HEK293 (cell line): ENCODE results near the gene SLC8A2.
A peak's percentile ranks its signal among the peaks of the same experiment; 100 is the strongest.

Experiments
- AEBP2 ChIP-seq: fragments of 450-650 bp; formaldehyde crosslinking; IDR thresholded peaks from 2 replicates; pipeline ENCODE4 v1.5.1; 2016; ENCODE audit warnings: missing biosample characterization, missing genetic modification characterization, borderline replicate concordance
- HIC1 ChIP-seq: fragments of 450-650 bp; formaldehyde crosslinking; IDR thresholded peaks from 2 replicates; pipeline ENCODE4 v1.5.1; 2016; ENCODE audit warnings: missing biosample characterization, missing genetic modification characterization
- HOXD13 ChIP-seq: sonication (generic); formaldehyde crosslinking; IDR thresholded peaks from 2 replicates; pipeline ENCODE4 v1.8.0; 2022; ENCODE audit warnings: missing genetic modification reagents, borderline replicate concordance
- PRDM10 ChIP-seq: fragments of 450-650 bp; formaldehyde crosslinking; IDR thresholded peaks from 2 replicates; pipeline ENCODE4 v1.5.1; 2016; ENCODE audit warnings: missing biosample characterization, missing genetic modification characterization
- WT1 ChIP-seq: fragments of 450-650 bp; formaldehyde crosslinking; IDR thresholded peaks from 2 replicates; pipeline ENCODE4 v1.5.1; 2016; ENCODE audit warnings: missing biosample characterization, missing genetic modification characterization
- ZBTB10 ChIP-seq: fragments of 450-650 bp; formaldehyde crosslinking; IDR thresholded peaks from 2 replicates; pipeline ENCODE4 v1.5.1; 2016; ENCODE audit warnings: missing biosample characterization, missing genetic modification characterization
- ZBTB21 ChIP-seq: fragments of 450-650 bp; formaldehyde crosslinking; IDR thresholded peaks from 2 replicates; pipeline ENCODE4 v1.5.1; 2017; ENCODE audit warnings: missing biosample characterization, missing genetic modification characterization
- ZBTB49 ChIP-seq: fragments of 450-650 bp; formaldehyde crosslinking; IDR thresholded peaks from 2 replicates; pipeline ENCODE4 v1.5.1; 2016; ENCODE audit warnings: missing biosample characterization, missing genetic modification characterization, low read depth
- ZFP37 ChIP-seq: fragments of 450-650 bp; formaldehyde crosslinking; IDR thresholded peaks from 2 replicates; pipeline ENCODE4 v1.5.1; 2016; ENCODE audit warnings: missing biosample characterization, missing genetic modification characterization
- ZFP69B ChIP-seq: fragments of 450-650 bp; formaldehyde crosslinking; IDR thresholded peaks from 2 replicates; pipeline ENCODE4 v1.5.1; 2016; ENCODE audit warnings: missing biosample characterization, missing genetic modification characterization
- ZNF146 ChIP-seq: fragments of 450-650 bp; formaldehyde crosslinking; IDR thresholded peaks from 2 replicates; pipeline ENCODE4 v1.5.1; 2016; ENCODE audit warnings: missing biosample characterization, missing genetic modification characterization
- ZNF155 ChIP-seq: fragments of 450-650 bp; formaldehyde crosslinking; IDR thresholded peaks from 2 replicates; pipeline ENCODE4 v1.5.1; 2016; ENCODE audit warnings: missing biosample characterization, missing genetic modification characterization
- ZNF175 ChIP-seq: fragments of 450-650 bp; formaldehyde crosslinking; IDR thresholded peaks from 2 replicates; pipeline ENCODE4 v1.5.1; 2016; ENCODE audit warnings: missing biosample characterization, missing genetic modification characterization
- ZNF513 ChIP-seq: fragments of 450-650 bp; IDR thresholded peaks from 2 replicates; pipeline ENCODE4 v1.5.1; 2018; ENCODE audit warnings: missing biosample characterization, missing genetic modification characterization
- ZNF600 ChIP-seq: fragments of 450-650 bp; formaldehyde crosslinking; IDR thresholded peaks from 2 replicates; pipeline ENCODE4 v1.5.1; 2016; ENCODE audit warnings: missing biosample characterization, missing genetic modification characterization
- ZNF610 ChIP-seq: fragments of 450-650 bp; formaldehyde crosslinking; IDR thresholded peaks from 2 replicates; pipeline ENCODE4 v1.5.1; 2016; ENCODE audit warnings: missing biosample characterization, missing genetic modification characterization, borderline replicate concordance
- ZNF624 ChIP-seq: fragments of 450-650 bp; formaldehyde crosslinking; IDR thresholded peaks from 2 replicates; pipeline ENCODE4 v1.5.1; 2017; ENCODE audit warnings: missing biosample characterization, missing genetic modification characterization
- ZNF664 ChIP-seq: fragments of 450-650 bp; formaldehyde crosslinking; IDR thresholded peaks from 2 replicates; pipeline ENCODE4 v1.5.1; 2016; ENCODE audit warnings: missing biosample characterization, missing genetic modification characterization
- ZNF76 ChIP-seq: fragments of 450-650 bp; formaldehyde crosslinking; IDR thresholded peaks from 2 replicates; pipeline ENCODE4; 2016; ENCODE audit warnings: low read depth, missing biosample characterization, missing genetic modification characterization, borderline replicate concordance
- ZSCAN30 ChIP-seq: fragments of 450-650 bp; IDR thresholded peaks from 2 replicates; pipeline ENCODE4 v1.5.1; 2018; ENCODE audit warnings: missing biosample characterization, mild to moderate bottlenecking, missing genetic modification characterization, moderate library complexity
- ZXDB ChIP-seq: fragments of 450-650 bp; formaldehyde crosslinking; IDR thresholded peaks from 2 replicates; pipeline ENCODE4 v1.5.1; 2016; ENCODE audit warnings: missing biosample characterization, missing genetic modification characterization

SLC8A2 gene

GRCh38 chr19:47514869-47515588 is 43.3 kb upstream of the SLC8A2 start, which contains the start of gene NAPA (continued):
- TF ChIP-seq ZNF513 (no peak), ZNF610 (tag by site-specific recombination) (0 out of 2 replicates have a peak, but pooled peaks have one; percentile 6), ZNF624 (tag by site-specific recombination) (no peak), WT1 (tag by site-specific recombination) (0 out of 2 replicates have a peak, but pooled peaks have one; percentile 12), ZNF600 (tag by site-specific recombination) (peak; percentile 66), ZNF155 (tag by site-specific recombination) (no peak), HOXD13 (CRISPR knock-in tag) (peak; percentile 99), ZNF664 (tag by site-specific recombination) (no peak), ZXDB (tag by site-specific recombination) (peak; percentile 82), PRDM10 (tag by site-specific recombination) (peak; percentile 66), AEBP2 (no peak), ZNF76 (tag by site-specific recombination) (peak; percentile 55; the same call in 1 of the 2 replicates), ZSCAN30 (tag by site-specific recombination) (no peak), ZBTB49 (no peak), HIC1 (tag by site-specific recombination) (peak; percentile 92), ZFP37 (0 out of 2 replicates have a peak, but pooled peaks have one; percentile 16), ZNF175 (no peak), ZNF146 (tag by site-specific recombination) (no peak), ZFP69B (peak; percentile 95), ZBTB21 (tag by site-specific recombination) (no peak), ZBTB10 (tag by site-specific recombination) (peak; percentile 97)
